ENCODE data around the gene MAP3K5. TPM values are rescaled to one million over a fixed set of nuclear protein-coding genes. Genes with fewer than 3 reads are reported as not detected.

Gene MAP3K5
- total RNA-seq, 2 experiments from 2014 or later, result 6.7 to 7.3 TPM

DNA sequence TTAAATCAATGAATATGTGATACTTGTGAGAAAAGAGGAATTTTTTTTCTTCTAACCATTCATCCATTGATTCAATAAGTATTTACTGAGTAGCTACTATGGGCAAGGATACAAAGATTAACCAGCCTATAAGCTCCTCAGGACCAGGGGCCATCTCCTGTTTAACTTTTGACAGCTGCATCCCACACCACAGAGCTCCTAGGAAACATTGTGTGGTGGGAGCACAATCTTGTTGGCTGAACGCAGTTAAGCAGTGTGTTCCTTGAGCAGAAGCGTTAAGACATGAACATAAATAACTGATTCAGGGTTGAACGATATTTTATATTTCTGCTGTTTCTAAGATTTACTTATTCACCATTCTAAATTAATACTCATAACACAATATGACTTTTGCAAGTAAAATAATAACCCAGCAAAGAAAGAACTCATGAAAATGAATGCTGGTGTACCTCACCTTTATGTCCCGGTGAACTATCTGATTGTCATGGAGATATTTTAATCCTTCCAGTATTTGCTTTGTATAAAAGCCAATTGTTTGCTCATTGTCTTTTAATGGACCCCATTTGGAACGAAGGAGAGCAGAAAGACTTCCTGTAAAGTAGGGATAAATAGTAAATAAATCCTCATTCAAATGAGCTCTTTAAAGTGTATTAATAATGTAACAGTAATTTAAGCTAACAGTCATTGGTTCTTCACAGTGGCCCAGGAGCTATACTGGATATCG, 179.4 kb downstream of the MAP3K5 start:
- Mint-ChIP-seq H3K9me3 (ENCODE audit: low read depth) (no peaks in the 10 kb centered on the region), H3K27ac (no peak overlapping the region), H3K4me1 (peaks cover 13% of the 10 kb centered on the region), H3K27me3 (no peaks in the 10 kb centered on the region), H3K4me3 (no peak overlapping the region), H3K36me3 (ENCODE audit: low read depth) (peaks cover 3% of the 10 kb centered on the region)
- ChIA-PET CTCF (interaction anchor here (0.8 to 2.2 kb wide), 5 partner anchors 11 to 211 kb away, joined by 3 to 7 read pairs (median 4); partner anchors contain the start of gene MAP3K5), POLR2A (no interaction called here)
- DNase-seq (no peak), ATAC-seq (no peak)
- intact Hi-C loops (cut with DNase I, micrococcal nuclease), result no loop called here

DNA sequence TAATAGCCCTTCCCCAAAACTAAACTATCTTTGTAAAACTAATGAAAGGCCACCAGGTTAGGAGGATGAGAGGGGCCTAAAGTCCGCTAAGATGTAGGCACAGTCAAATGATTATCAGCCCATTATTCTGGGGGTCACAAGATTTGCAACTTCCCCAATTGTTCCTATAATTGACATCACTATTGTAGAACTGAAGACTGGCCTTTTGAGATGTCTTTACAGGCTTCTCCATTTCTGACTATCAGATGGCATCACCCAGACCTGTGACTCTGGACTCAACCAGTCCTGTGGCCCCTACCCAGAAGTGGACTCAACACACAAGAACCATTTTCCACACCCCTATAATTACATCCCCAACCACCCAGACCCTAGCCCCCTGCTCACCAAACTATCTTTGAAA, 180.5 kb downstream of the MAP3K5 start:
- DNase-seq (no peak), ATAC-seq (no peak)
- POLR2A ChIA-PET, result no interaction called here
- Mint-ChIP-seq H3K4me1 (peaks cover 13% of the 10 kb centered on the region), H3K27ac (no peak overlapping the region), H3K27me3 (no peaks in the 10 kb centered on the region), H3K4me3 (no peak overlapping the region), H3K36me3 (ENCODE audit: low read depth) (peaks cover 3% of the 10 kb centered on the region), H3K9me3 (ENCODE audit: low read depth) (no peaks in the 10 kb centered on the region)
- intact Hi-C loops (cut with DNase I, micrococcal nuclease), result no loop called here
- CTCF ChIA-PET, result interaction anchor here (0.5 to 1.6 kb wide), 2 partner anchors 10 to 50 kb away, joined by 4 read pairs; no protein-coding TSS in a partner anchor

DNA sequence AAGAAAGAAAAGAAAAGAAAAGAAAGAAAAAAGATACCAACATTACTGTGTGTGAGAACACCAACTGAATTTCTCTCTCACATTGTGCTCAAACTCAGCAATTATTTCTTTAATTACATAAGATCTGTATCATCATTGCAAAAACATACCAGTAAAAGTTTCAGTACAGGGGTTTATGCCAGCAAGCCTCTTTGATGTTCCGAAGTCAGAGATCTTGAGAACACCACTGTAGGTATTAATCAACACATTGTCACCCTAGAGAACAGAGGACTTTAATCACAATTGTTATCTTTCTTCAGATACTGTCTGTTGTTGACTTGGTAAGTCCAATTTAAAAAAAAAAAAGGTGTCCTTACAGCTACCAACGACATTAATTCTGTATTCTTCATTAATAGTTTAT, 181.1 kb downstream of the MAP3K5 start:
- no peaks in the 10 kb centered on the region for H3K9me3 Mint-ChIP-seq (ENCODE audit: low read depth)
- H3K4me1 Mint-ChIP-seq, result peaks cover 13% of the 10 kb centered on the region
- ChIA-PET POLR2A (no interaction called here), CTCF (interaction anchor here (1.6 kb wide), 1 partner anchor 10 kb away, joined by 4 read pairs; no protein-coding TSS in a partner anchor)
- H3K27me3 Mint-ChIP-seq, result no peaks in the 10 kb centered on the region
- intact Hi-C loops (cut with DNase I, micrococcal nuclease), result no loop called here
- H3K36me3 Mint-ChIP-seq (ENCODE audit: low read depth), result peaks cover 3% of the 10 kb centered on the region
- ATAC-seq, result no peak
- DNase-seq, result no peak
- no peak overlapping the region for H3K4me3 Mint-ChIP-seq
- H3K27ac Mint-ChIP-seq, result no peak overlapping the region

DNA sequence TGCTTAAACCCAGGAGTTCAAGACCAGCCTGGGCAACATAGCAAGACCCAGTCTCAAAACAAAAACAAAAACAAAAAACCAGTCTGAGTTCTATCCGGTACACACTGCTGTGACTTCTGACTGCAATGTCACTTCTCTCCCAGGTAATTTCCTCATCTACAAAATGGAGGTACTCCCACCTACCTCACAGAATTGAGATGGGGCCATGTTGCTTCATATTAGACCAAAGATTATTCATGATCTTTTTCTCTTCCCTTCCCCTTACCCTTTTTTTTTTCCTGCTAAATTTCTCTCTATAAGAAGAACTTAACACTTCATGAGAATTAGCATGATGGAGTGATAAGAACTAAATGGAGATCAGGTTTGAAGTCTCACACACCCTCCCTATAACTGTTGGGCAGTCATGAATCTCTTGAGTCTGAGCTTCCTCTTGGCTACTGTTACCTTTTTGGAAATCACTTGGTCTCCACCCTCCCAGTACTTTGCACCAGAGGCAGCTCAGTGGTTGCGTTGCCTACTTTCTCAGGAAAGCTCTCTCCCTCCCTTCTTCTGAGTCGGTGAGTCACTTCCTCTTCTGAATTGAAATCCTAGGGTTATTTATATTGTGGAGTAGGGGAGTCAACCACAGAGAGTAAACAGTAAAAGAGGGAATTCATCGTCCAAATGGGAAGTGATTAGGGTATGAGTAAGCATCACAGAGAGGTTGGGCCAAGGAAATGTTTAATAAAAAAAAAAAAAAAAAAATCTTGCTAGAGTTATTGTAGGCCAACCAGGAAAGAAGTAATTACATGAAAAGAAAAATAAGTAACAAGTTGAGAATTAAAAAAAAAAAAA, 182.2 kb downstream of the MAP3K5 start:
- Mint-ChIP-seq H3K4me3 (no peak overlapping the region), H3K9me3 (ENCODE audit: low read depth) (no peaks in the 10 kb centered on the region), H3K36me3 (ENCODE audit: low read depth) (peaks cover 3% of the 10 kb centered on the region), H3K27me3 (no peaks in the 10 kb centered on the region), H3K4me1 (peaks cover 13% of the 10 kb centered on the region), H3K27ac (peak overlapping the region; percentile 39)
- peak; percentile 22 for ATAC-seq
- intact Hi-C loops (cut with DNase I, micrococcal nuclease), result no loop called here
- POLR2A ChIA-PET, result no interaction called here
- no peak for DNase-seq
- CTCF ChIA-PET, result interaction anchor here (1.0 to 1.7 kb wide), 4 partner anchors 8 to 182 kb away, joined by 3 to 7 read pairs (median 4); partner anchors contain the start of gene MAP3K5

GRCh38 chr6:136608991-136609390, 183.3 kb downstream of the MAP3K5 start:
- H3K36me3 Mint-ChIP-seq (ENCODE audit: low read depth), result peaks cover 3% of the 10 kb centered on the region
- H3K27me3 Mint-ChIP-seq, result no peaks in the 10 kb centered on the region
- ATAC-seq, result no peak
- ChIA-PET POLR2A (no interaction called here), CTCF (interaction anchor here (0.7 to 2.5 kb wide), 8 partner anchors 9 to 186 kb away, joined by 3 to 12 read pairs (median 3); partner anchors contain the start of gene MAP3K5)
- no peak overlapping the region for H3K27ac Mint-ChIP-seq
- peaks cover 13% of the 10 kb centered on the region for H3K4me1 Mint-ChIP-seq
- intact Hi-C loops (cut with DNase I, micrococcal nuclease), result loop anchor here (1.0 kb wide), 2 partner anchors 184 to 318 kb away; no protein-coding TSS in a partner anchor
- H3K4me3 Mint-ChIP-seq, result no peak overlapping the region
- no peaks in the 10 kb centered on the region for H3K9me3 Mint-ChIP-seq (ENCODE audit: low read depth)
- no peak for DNase-seq

GRCh38 chr6:136607932-136608772, 184.1 kb downstream of the MAP3K5 start:
- no peaks in the 10 kb centered on the region for H3K27me3 Mint-ChIP-seq
- H3K27ac Mint-ChIP-seq, result no peak overlapping the region
- no peak overlapping the region for H3K4me3 Mint-ChIP-seq
- intact Hi-C loops (cut with DNase I, micrococcal nuclease), result loop anchor here (1.0 kb wide), 2 partner anchors 185 to 319 kb away; no protein-coding TSS in a partner anchor
- H3K4me1 Mint-ChIP-seq, result peaks cover 13% of the 10 kb centered on the region
- no peaks in the 10 kb centered on the region for H3K36me3 Mint-ChIP-seq (ENCODE audit: low read depth)
- DNase-seq (peak; percentile 91), ATAC-seq (peak; percentile 94)
- H3K9me3 Mint-ChIP-seq (ENCODE audit: low read depth), result no peaks in the 10 kb centered on the region
- ChIA-PET POLR2A (no interaction called here), CTCF (interaction anchor here (0.6 to 2.5 kb wide), 7 partner anchors 10 to 1361 kb away, joined by 3 to 12 read pairs (median 3); partner anchors contain the start of gene MAP3K5)

DNA sequence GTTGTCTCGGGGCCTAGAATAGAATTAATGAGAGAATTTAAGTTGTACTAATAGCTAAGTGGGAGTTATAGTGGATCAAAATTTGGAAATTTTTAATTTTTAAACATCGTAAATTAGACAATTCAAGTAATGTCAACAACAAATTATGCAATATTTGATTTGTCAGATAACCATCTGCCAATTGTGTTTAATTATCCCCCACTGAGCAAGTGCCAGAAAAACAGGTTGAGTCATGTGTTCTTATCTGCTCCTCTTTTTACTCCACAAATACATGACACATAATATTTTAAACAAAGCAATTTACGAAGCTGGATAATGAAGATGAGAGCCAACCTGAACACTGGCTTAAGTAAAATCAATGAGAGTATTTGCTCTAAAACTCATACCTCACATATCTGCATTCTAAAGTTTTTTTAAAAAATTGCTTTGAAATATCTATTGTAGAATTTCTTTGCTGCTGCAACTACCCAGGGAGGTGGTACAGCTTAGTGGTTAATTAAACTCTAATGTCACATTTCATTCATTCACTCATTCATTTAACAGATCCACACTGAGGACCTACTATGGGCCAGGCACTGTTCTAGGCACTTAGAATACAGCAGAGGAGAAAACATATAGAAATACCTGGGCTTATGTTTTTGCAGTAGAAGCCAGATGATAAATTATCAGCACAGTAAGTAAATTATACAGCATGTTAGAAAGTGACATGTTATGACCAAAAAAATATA, 184.9 kb downstream of the MAP3K5 start:
- DNase-seq, result no peak
- Mint-ChIP-seq H3K4me3 (no peak overlapping the region), H3K9me3 (ENCODE audit: low read depth) (no peaks in the 10 kb centered on the region), H3K27me3 (no peaks in the 10 kb centered on the region), H3K27ac (no peak overlapping the region), H3K36me3 (ENCODE audit: low read depth) (no peaks in the 10 kb centered on the region), H3K4me1 (peaks cover 13% of the 10 kb centered on the region)
- intact Hi-C loops (cut with DNase I, micrococcal nuclease), result no loop called here
- ATAC-seq, result no peak
- ChIA-PET CTCF (interaction anchor here (0.6 to 2.5 kb wide), 4 partner anchors 10 to 1362 kb away, joined by 3 to 12 read pairs (median 4); partner anchors contain the start of gene MAP3K5), POLR2A (no interaction called here)

DNA sequence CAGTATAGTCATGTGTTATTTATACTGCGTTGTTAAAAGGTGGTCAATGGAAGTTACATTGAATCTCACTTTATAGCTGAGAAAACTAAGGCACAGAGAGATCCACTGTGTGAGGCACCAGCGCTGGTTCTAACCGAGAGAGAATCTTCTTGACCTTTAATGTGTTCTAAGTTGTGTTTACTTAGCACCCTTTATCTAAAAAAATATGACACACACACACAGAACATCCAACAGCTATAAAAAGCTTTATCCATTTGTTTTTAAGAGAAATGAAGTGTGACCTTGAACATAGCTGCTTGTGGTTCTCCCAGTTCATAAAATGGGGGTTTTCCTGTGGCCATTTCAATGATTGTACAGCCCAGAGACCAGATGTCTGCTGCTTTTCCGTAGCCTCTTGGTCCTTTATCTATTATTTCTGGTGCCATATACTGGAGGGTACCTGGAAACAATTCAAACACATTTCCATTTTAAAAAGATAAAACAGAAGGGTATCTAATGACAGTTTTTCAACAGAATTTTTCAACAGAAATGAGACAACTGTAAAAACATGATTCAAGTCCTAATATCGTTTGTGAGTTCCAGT, 187.3 kb downstream of the MAP3K5 start:
- no peak for DNase-seq
- peaks cover 6% of the 10 kb centered on the region for H3K4me1 Mint-ChIP-seq
- no peaks in the 10 kb centered on the region for H3K9me3 Mint-ChIP-seq (ENCODE audit: low read depth)
- no peaks in the 10 kb centered on the region for H3K27me3 Mint-ChIP-seq
- H3K27ac Mint-ChIP-seq, result no peak overlapping the region
- H3K4me3 Mint-ChIP-seq, result no peak overlapping the region
- CTCF ChIA-PET, result interaction anchor here (1.5 kb wide), 1 partner anchor 11 kb away, joined by 3 read pairs; no protein-coding TSS in a partner anchor
- H3K36me3 Mint-ChIP-seq (ENCODE audit: low read depth), result no peaks in the 10 kb centered on the region
- POLR2A ChIA-PET, result no interaction called here
- ATAC-seq, result no peak
- intact Hi-C loops (cut with DNase I, micrococcal nuclease), result no loop called here

DNA sequence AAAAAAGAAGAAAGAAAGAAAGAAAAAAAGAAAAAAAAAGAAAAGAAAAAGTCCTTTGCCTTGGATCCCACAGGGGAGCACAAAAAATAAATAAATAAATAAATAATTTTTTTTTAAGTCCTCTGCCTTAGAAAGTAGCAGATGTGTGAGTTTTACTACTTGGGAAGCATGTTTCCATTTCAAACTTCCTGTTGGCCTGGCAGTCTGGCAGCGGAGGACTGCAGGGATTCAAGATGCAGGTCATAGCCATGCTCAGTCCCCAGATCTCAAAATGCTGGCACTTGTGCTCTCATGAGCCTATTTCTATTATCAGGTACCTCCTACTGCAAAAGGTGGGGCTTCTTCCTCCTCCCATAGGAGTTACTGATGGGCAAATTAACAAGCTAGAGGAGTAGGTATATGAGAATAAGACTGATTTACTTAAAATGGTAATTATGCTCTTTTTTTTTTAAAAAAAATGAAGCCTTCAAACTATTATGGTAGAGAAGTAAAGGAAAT, 187.9 kb downstream of the MAP3K5 start:
- H3K27ac Mint-ChIP-seq, result no peak overlapping the region
- intact Hi-C loops (cut with DNase I, micrococcal nuclease), result no loop called here
- H3K4me1 Mint-ChIP-seq, result peaks cover 4% of the 10 kb centered on the region
- H3K9me3 Mint-ChIP-seq (ENCODE audit: low read depth), result no peaks in the 10 kb centered on the region
- H3K4me3 Mint-ChIP-seq, result no peak overlapping the region
- POLR2A ChIA-PET, result no interaction called here
- CTCF ChIA-PET, result interaction anchor here (0.7 to 1.5 kb wide), 3 partner anchors 10 to 136 kb away, joined by 3 to 5 read pairs (median 3); no protein-coding TSS in a partner anchor
- ATAC-seq, result no peak
- H3K36me3 Mint-ChIP-seq (ENCODE audit: low read depth), result no peaks in the 10 kb centered on the region
- H3K27me3 Mint-ChIP-seq, result no peaks in the 10 kb centered on the region
- no peak for DNase-seq

DNA sequence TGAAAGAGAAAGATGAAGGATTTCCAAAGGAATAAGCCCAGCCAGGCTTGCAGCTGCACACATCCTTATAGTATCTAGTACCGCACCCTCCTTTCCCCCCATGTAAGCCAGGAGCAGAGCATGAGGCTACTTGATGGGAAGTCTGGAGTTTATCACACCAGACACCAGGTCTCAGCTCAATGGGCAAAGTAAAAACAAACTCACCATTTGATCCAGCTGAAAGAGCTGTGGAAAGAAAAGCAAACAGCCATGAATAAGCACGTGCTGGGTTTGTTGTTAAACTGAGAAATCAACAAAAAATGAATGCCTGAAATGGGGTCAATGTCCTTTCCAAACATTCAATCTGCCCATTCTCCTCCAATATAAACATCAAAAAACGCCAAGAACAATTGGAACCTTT, 191.5 kb downstream of the MAP3K5 start:
- intact Hi-C loops (cut with DNase I, micrococcal nuclease), result no loop called here
- POLR2A ChIA-PET, result no interaction called here

More for the DNA sequence above, 191.5 kb downstream of the MAP3K5 start:
- peaks cover 3% of the 10 kb centered on the region for H3K36me3 Mint-ChIP-seq (ENCODE audit: low read depth)
- ATAC-seq, result no peak
- peaks cover 2% of the 10 kb centered on the region for H3K4me1 Mint-ChIP-seq
- no peaks in the 10 kb centered on the region for H3K27me3 Mint-ChIP-seq
- no peak for DNase-seq
- no peaks in the 10 kb centered on the region for H3K9me3 Mint-ChIP-seq (ENCODE audit: low read depth)
- no peak overlapping the region for H3K4me3 Mint-ChIP-seq
- H3K27ac Mint-ChIP-seq, result no peak overlapping the region
- CTCF ChIA-PET, result interaction anchor here (0.6 to 1.4 kb wide), 4 partner anchors 11 to 175 kb away, joined by 3 to 5 read pairs (median 4); no protein-coding TSS in a partner anchor

Measured in activated CD4-positive, alpha-beta T cell treated with anti-CD3 and anti-CD28 coated beads for 36 hours (primary cell).